GM21447 (cell line): ENCODE data around the gene OR2H2.

ENCODE experiments used
- ATAC-seq: cut with Tn5 transposase; IDR thresholded peaks from one replicate; pipeline ENCODE4 v1.9.1; 2021; ENCODE audit not compliant: unreplicated experiment

OR2H2 gene

GRCh38 chr6:29628419-29629281 lies 43.7 kb downstream of the OR2H2 start:
- ATAC-seq, result no peak

DNA sequence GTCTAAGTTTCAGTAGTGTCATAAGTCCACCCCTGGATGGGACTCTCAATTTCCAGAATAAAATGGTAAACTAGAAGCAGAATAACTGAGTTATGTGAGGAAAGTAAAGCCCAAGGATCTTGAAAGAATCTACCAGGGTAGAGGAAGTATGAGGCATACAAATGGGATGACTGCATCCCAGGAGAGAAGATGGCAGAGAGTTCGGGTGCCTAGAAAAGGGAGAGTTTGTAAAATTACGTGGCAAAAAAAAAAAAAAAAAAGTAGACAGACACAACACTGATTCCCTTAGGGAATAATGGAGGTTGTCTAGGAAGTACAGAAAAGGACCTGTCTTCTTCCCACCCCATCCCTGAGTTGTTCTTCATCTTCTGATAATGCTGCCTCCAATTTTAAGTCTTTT lies 44.6 kb downstream of the OR2H2 start:
- ATAC-seq, result no peak

GRCh38 chr6:29630315-29630714 lies 45.4 kb downstream of the OR2H2 start:
- no peak for ATAC-seq

DNA sequence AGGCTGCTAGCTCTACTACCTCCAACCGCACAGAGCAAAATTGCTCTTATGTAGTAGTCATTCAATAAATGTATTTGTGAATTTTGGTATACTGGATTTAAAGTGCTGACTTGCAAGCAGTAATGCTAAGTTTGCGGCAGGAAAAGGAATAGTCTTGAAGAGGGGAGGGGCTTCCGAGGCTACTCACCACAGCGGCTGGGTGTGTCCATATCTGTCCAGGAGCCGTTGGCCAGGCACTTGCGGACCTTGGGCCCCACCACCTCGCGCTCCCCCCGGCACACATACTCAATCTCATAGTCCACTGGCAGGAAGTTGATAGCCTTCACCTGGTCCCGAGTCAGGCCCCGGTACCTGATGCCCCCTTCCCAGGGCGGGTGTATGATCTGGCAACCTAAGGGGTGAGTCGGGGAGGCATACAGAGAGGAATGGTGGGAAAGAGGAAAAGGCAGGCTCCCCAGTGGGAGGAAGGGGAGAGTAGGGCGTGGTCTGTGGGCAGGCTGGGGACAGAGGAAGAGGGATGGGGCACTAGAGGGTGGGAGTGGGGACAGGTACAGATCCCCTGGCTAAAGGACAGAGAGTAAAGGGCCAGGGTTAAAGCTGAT lies 46.4 kb downstream of the OR2H2 start:
- no peak for ATAC-seq

- ATAC-seq, result peak; percentile 39
Observed at GRCh38 chr6:29631860-29632731, 47.2 kb downstream of the OR2H2 start.

DNA sequence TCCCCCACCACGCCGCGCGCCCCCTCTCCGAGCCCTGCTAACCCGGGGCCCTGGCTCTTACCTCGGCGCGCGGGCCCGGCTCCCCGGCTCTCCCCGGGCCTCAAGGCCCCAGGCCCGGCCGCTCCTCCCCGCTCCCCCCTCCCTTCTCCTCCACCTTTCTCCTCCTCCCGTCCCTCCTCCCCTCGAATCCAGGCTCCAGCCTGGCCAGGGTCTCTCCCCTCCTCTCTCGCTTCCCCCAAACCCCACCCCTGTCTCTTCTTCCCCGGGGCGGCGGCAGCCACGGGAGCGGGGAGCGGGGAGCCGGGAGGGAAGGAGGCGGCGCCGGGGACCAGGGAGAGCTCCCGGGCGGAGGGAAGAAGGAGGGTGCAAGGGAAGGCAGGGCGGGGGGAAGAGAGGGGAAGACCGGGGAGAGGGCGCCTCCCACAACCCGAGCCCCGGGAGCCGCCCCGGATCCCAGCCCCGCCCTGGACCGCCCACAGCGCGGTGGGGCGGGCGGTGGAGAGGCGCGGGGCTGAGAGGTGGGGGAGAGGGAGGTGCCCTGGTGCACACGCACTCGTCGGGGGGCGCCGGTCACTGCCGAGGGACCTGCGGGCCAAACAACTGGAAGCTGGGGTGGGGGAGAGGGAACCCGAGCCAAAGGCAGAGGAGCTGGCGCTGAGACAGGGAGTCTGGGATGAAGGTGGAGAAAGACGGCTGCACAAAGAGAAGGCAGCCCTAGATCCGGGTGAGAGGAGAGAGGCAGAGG lies 48.0 kb downstream of the OR2H2 start, which contains the start of gene GABBR1:
TSS of gene GABBR1 (minus strand) at position 395 of the 745 bp plus-strand sequence. CDS start 798 bp downstream, outside the sequence.
- ATAC-seq, result peak; percentile 68

DNA sequence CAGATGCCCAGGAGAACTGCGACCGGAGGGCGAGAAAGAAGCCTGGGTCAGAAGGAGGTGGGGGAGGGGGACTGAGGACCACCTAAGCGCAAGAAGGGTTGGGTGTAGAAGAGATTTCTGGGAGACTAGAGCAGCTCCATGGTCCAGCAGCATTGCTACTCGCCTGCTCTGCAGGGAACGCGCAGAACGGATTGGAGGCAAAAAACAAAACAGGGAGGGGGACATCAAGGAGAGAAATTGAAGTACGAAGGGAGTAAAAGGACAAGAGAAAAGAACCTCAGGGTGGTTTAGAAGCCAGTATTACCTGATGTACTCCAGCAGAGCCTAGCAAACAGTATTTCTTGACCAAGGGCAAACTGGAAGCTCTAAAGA lies 48.6 kb downstream of the OR2H2 start:
- no peak for ATAC-seq

- no peak for ATAC-seq
Observed at GRCh38 chr6:29637247-29637646, 52.3 kb downstream of the OR2H2 start.
